HG03159 (cell line): ENCODE measurements around the gene PAX7.
"Not testable (repeated sequence)": the region's sequence is repeated elsewhere in the genome, so short reads cannot be mapped to it uniquely, and the experiment has no call there.

Source experiments
- ATAC-seq: cut with Tn5 transposase; IDR thresholded peaks from one replicate; pipeline ENCODE4 v1.9.1; 2021; ENCODE audit warnings: mild to moderate bottlenecking, moderate library complexity; ENCODE audit not compliant: unreplicated experiment

The PAX7 gene

DNA sequence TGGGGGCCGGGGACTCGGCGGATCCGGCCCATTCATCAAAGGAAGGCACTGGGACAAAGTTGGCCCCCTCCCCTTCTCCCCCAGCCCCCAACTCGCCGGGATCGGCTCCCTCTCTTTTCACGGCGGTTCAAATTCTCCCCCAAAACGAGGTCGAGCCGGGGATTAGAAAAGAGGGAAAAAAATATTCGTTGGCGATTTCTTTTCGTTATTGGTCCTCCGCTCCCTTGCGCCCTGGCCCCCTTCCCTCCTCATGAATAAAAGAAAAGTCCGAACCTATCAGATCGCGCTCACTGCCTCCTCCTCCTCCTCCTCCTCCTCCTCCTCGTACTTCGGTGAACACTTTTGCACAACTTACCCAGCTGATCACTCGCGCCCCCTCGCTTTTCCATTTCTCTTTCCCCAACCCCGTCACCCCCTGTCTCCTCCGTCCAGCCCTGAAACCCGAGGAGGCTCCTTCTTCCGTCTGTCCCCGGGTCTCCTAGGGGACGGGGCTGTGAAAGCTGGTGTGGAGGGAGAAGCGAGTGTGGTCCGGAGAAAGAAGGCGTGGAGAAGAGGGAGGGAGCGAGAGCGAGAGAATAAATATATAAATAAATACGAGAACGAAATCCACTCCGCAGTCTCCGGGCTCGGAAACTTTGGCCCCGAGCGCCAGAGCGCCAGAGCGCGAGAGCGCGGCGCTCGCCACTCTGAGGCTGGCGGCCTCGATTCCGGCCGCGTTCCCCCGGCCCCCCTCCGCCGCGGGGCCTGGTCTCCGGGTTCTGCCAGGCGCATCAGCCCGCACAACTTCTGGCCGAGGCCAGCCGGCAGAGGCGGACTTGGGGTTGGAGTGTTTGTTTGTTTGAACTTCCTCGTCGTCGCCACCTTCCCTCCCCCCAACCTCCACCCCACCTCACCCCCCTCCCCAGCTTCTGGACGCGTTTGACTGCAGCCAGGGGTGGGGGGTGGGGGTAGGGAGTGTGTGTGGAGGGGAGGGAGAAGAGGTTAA is at the start of gene PAX7:
PAX7 (plus strand) TSS at position 336 of the 985 bp plus-strand sequence. CDS start 758 bp downstream, outside the sequence.
- no peak for ATAC-seq

DNA sequence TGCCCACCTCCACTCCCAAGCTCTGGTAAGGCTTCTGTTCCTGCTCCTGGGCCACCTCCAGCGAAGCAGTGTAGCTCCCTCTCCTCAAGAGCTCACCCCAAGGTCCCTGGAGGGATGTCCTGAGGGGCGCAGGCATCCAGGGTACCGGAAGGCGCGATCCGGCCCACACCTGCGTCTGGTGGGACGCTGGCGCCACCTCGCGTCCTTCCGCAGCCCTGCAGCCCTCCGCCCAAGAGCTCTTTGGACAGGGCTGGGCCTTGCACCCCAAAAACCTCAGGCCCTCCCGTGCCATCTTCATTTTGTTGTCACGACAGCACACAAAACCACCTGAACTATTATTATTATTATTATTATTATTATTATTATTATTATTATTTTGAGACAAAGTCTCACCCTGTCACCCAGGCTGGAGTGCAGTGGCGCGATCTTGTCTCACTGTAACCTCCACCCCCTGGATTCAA is 49.2 kb upstream of the PAX7 start:
- no peak for ATAC-seq

- no peak for ATAC-seq
Observed at GRCh38 chr1:18582890-18583289, 47.8 kb upstream of the PAX7 start.

DNA sequence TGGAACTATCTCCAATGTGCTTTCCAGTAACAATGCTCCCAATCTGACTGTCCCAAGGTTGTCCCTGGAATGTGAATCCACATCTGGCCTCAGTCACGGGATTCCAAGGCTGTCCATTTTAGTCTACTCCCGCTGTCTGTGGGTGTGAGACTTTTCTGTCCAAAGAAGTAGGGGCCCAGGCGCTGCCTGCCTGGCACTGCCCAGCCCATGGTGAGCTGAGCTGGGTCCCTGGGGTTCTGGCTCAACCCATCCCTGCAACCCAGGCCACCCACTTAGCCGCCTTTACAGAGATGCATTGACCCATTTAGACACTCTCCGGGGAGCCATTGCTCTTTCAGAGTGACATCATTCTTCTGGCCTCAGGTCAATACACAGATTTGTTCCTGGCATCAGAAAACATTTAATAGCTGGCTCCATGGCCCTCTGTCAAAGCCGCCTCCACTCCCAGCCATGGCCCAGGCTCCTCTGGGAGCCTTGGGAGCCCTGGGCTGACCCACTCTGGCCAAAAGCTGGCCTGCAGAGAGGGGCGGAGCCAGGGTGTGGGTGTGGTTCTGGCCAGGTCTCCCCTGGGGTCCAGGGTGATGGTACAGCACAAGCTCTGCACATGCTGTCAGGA is 47.2 kb upstream of the PAX7 start:
- no peak for ATAC-seq

DNA sequence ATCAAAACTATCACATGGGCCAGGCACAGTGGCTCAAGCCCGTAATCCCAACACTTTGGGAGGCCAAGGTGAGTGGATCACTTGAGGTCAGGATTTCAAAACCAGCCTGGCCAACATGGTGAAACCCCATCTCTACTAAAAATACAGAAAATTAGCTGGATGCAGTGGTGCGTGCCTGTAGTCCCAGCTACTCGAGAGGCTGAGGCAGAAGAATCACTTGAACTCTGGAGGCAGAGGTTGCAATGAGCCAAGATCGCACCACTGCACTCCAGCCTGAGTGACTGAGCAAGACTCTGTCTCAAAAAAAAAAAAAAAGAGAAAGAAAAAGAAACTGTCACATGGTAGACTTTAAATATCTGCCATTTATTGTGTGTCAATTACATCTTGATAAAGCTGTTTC is 44.6 kb upstream of the PAX7 start:
- ATAC-seq, result not testable (repeated sequence)

GRCh38 chr1:18588093-18588492 is 42.6 kb upstream of the PAX7 start:
- ATAC-seq, result no peak

GRCh38 chr1:18592368-18592767 is 38.3 kb upstream of the PAX7 start:
- ATAC-seq, result no peak

DNA sequence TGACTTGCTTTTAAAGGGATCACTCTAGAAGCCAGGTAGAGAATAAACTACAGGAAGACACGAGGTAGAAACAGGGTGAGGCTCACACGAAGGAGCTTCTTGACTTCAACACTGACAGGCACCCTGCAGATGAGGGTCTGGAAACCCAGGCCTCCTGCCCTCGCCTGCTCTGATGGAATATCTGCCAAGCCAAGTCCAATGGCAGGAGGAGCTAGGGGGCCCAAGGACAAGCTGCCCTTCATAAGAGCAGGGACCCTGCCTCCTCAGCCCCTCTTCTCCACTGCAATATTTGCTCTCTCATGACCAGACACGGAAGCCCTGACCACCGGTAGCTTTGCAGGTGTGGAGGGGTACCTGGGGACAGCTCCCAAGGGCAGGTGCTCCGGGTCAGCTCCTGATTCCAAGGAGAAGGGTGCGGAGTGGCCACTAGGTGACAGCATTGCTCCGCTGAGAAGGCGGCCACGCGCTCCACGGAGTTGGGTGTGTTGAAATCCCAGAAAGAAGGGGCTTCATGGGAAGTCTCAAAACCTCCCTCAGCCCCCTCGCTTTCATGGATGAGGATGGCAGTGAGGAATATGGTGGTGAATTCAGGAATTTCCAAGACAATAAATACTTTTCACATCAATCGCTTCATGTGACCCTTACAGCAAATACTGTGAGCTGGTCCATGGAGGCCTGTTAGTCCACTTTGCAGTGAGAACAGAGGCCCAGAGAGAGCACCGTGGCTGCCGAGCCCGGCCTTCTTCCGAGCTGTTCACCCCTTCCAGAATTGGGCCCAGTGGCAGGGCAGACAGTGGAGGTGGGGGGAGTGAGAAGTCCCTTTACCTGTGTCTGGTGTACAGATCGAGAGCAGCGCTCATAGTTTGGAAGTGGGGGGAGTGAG is 33.2 kb upstream of the PAX7 start:
- ATAC-seq, result no peak

DNA sequence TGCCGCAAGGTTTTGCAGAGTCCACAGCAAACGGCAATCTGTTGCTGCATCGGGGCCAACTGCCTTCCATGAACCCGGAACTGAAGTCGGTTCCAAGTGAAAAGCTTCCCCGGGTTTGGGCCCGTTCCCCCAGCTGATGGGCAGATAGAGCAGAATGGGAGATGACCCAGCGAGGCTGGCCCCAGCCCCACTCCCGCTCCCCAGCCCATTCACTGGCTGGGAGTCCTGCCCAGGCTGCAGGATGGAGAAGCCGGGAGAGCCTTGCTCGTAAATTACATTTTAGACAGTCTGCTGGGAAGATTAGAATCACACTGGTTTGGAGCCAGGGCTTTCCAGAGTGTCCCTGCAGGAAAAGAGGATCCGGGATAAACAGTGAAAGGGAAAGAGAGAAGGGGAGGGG is 31.6 kb upstream of the PAX7 start:
- no peak for ATAC-seq

GRCh38 chr1:18599704-18600103 is 30.9 kb upstream of the PAX7 start:
- ATAC-seq, result no peak

- ATAC-seq, result no peak
Observed at GRCh38 chr1:18602533-18603211, 28.0 kb upstream of the PAX7 start.

DNA sequence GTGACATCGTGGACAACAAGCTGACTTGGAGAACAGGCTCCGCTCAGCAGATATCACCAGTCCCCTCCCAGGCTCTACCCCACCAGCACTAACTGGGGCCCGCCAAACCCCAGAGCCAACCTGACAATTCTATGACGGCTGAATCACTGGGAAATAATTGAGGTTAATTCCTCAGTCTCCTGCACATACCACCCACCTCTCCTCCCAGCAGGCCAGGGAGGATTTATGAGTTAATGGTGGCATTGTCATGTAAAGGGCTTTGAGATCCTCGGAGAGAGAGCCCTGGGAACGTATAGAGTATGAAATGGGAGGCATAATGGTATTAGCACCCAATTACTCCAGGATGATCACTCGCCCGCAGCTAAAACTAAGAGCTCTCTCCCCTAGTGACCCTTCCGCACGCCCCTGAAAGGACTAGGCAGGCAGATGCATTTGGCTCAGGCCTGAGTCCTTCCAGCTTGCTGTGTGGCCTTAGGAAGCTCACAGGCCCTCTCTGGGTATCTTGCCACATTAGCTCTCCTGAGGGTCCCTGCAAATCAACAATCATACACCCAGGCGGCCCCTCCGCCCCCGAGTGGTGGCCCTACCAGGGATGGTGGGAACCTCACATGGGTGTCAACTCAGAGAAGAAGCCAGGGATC is 27.3 kb upstream of the PAX7 start:
- no peak for ATAC-seq

DNA sequence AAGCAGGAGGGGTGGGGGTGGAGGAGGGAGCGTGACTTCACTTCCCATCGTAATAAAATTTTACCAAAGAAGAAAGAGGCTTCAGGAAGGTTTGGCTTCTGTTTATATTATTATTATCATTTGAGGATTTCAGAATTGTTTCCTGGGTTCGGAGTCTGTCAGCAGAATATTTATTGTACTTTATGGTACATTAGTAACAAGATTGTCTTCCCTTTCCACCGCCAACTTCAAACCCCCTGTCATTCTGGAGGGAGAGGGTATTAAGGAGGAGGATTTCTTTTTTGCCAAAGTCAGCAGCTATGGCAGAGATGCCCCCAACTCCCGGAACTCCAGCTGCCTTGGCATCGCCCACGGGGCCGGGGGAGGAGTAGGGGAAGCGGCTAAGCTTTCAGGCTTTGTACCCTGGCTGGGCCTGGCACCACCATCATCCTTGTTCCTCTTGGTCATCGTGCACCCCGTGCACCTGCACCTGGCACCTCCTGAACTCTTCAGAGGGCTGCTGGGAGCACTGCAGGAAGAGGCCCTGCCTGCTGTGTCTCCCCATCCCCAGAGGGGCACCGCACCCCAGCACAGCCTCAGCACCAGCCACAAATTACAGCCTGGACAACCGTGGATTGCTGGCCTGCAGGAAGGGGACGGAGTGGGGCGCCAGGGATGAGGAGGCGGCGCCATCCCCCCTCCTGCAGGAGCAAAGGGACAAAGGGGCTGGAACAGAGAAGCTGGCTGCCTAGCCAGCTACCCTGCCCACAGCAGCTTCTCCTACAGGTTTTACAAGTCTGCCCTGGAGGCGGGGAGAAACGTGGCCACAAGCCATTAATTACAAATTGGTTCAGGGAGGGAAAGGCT is 24.0 kb upstream of the PAX7 start:
- ATAC-seq, result no peak

DNA sequence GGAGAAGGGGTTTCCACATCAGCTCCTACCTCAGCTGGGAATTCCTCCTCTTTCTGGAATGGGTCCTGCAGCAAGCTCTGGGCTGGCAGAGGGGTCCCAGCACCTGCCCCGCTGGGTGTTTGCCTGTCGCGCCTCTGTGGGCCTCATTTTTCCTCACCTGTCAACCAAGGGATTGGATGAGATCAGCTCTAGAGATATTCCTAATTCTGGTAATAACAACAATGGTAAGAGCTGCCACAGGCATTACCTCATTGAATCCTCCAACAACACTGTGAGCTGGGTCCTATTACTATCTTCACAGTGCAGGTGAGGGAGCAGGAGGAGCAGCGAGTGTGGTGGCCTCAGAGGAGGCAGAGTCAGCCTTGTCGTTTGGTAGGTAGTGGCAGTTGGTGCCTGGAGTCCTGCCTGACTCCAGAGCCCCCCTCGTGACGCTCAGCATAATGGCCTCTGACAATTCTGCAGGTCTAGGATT is 23.3 kb upstream of the PAX7 start:
- ATAC-seq, result no peak

GRCh38 chr1:18608534-18608933 is 22.1 kb upstream of the PAX7 start:
- no peak for ATAC-seq

- ATAC-seq, result no peak
Observed at GRCh38 chr1:18611311-18611710, 19.3 kb upstream of the PAX7 start.

- no peak for ATAC-seq
Observed at GRCh38 chr1:18612073-18612472, 18.6 kb upstream of the PAX7 start.

DNA sequence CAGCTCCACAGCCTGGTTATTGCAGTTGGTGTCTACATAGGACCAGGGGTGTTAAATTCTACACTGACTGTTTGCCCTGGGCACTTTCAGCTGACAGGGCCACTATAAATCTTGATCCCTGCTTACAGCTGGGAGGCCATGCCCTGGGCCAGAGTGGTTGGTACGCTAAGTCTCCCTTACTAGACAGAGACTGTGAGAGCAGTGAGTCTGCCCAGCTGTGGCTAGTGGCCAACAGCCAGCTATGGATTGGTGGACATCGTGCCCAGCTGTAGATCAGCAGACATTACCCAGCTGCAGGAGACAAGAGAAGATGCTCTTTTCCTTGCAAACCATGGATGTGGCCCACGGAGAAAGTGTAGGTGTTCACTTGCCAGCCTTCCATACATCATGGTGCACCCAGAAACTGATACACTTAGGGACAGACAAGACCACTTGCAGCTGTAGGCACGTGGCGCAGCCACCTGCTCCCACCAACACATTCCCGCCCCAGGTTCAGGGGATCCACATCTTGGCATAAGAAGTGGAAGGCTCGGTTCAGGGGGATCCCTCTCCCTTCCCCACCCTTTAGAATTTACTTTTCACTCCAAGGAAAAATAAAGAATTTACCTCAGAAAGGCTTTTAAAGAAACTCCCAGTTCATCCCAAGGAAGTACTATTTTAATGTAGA is 16.4 kb upstream of the PAX7 start:
- no peak for ATAC-seq
